H54 (cell line): ENCODE measurements around the gene OPN1MW.
"Not testable (repeated sequence)": the region's sequence is repeated elsewhere in the genome, so short reads cannot be mapped to it uniquely, and the experiment has no call there.

ENCODE experiments used
- DNase-seq: peaks from one replicate; pipeline ENCODE4 v3.0.0; 2011; ENCODE audit warnings: low spot score, mixed read lengths; ENCODE audit not compliant: insufficient read length
- FAIRE-seq: peaks from 3 replicates; lab custom pipeline; 2011; peaks lifted over from hg19 to GRCh38; lab: Jason Lieb, UNC

OPN1MW gene

DNA sequence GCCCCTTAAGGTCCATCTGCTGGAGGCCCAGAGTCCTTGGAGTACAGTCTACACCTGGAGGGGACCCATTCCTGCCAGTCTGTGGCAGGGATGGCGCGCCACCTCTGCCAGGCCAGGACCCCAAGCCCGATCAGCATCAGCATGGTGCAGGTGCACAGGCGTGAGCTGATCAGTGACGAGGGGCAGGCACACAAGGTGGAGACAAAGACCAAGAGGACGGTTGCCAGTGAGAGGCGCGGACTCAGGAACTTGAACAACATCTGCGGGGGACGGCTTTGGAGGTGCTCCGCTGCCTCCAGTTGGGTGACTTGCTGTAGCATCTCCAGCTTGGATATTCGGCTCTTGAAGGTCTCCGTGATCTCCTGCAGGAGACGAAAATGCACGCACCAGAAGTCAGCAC is 14.1 kb downstream of the OPN1MW start:
- not testable (repeated sequence) for DNase-seq, FAIRE-seq

DNA sequence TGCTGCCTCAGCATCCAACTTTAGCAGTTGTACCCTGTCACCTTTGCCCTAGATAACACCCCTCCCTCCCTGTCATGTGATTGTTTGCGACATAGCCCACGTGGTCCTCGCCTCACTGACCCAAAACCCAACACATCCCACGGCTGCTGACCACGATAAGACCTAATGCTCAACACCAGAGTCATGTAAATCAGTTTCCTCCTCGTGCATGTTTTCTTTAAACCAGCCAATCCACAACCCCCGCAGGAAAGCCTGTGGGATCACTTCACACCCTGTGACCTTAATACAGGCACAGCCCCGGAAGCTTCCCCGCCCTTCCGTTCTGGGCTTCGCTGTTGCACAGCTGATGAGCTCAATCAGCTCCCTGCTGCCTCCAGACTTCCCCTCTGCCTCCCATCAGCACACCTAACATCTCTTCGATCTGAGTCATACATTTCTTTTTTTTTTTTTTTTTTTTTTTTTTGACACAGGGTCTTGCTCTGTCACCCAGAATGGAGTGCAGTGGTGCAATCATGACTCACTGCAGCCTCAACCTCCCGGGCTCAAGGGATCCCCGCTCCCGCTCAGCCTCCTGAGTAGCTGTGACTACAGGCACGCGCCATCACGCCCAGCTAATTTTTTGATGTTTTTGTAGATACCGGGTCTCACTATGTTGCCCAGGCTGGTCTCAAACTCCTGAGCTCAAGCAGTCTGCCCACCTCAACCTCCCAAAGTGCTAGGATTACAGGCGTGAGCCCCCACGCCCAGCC is 27.4 kb downstream of the OPN1MW start:
- DNase-seq, FAIRE-seq: not testable (repeated sequence)

DNA sequence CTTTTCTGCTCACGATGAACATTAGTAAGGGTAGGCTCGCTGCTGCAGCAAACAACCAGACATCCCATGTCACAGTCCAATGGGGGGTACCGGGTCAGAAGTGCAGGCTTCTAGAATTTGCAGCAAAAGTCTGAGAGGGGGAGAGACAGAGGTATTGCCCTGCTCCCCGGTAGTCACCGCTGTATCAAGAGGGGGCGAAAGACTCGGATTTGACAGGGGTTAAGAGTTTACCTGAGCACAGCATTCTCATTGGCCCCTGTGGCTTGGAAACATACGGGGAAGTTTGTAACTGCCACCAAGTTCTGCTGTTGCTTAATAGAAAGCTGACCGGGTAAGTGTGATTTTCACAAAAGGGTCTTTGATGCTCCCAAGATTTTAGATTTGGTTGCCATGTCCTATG is 28.7 kb downstream of the OPN1MW start:
- FAIRE-seq, DNase-seq: not testable (repeated sequence)

DNA sequence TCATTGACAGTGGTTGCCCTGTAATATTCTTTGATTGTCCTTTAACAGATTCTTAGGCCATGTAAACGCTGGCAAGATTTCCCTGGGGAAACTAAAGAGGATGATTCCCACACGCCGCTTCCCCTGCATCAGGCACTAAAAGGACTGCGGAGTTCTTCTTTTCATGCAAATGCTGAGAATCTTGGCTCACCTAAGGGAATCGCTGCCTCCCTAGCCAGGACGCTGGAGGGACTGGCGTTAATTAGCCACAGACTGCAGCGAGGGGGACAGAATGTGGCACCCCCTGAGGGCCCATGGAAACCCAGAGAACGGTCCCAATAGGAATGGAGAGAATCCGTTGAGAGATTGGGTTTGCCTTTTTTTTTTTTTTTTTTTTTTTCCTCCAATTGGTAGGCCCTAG is 29.1 kb downstream of the OPN1MW start:
- not testable (repeated sequence) for DNase-seq, FAIRE-seq

DNA sequence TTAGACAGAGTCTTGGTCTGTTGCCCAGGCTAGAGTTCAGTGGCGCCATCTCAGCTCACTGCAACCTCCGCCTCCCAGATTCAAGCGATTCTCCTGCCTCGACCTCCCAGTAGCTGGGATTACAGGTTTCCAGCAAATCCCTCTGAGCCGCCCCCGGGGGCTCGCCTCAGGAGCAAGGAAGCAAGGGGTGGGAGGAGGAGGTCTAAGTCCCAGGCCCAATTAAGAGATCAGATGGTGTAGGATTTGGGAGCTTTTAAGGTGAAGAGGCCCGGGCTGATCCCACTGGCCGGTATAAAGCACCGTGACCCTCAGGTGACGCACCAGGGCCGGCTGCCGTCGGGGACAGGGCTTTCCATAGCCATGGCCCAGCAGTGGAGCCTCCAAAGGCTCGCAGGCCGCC is 37.1 kb downstream of the OPN1MW start, which contains the start of gene OPN1MW2:
OPN1MW2 (plus strand) TSS at position 301 of the 400 bp plus-strand sequence; CDS start at position 361, 60 bp downstream.
- not testable (repeated sequence) for FAIRE-seq, DNase-seq

DNA sequence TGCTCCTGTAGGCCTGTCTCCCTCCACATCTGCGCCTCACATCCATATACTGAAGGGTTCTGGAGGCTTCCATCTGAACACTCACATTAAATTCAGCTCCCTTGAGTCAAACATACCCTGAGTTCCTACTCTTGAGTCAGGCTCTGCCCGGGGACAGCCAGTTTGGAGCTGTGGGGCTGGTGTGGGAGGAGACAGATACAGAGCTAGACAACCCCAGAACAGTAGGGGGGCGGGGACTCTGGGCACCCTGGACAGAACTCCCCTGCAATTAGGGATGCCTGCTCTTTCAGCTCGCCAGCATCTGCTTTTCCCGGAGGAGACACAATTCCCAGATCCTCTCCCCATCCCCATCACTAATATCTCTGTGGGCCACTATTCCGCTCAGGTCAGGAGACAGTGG is 42.9 kb downstream of the OPN1MW start:
- not testable (repeated sequence) for FAIRE-seq, DNase-seq

DNA sequence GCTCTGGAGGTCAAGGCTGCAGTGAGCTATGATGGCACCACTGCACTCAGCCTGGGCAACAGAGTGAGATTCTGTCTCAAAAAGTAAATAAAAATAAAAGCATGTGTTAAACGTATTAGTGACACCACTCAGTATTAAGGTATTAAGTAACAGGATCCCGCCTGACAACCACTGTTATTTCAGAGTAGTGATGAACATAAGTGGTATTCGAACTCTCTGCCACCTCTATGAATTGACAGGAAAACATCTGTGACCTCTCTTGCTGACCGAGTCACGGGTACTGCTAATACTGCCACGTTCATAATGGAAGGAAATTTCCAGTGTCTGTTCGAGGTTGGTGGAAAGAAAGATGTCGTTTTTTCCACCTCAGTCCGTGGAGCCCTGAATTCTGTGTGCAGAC is 44.3 kb downstream of the OPN1MW start:
- not testable (repeated sequence) for FAIRE-seq, DNase-seq

DNA sequence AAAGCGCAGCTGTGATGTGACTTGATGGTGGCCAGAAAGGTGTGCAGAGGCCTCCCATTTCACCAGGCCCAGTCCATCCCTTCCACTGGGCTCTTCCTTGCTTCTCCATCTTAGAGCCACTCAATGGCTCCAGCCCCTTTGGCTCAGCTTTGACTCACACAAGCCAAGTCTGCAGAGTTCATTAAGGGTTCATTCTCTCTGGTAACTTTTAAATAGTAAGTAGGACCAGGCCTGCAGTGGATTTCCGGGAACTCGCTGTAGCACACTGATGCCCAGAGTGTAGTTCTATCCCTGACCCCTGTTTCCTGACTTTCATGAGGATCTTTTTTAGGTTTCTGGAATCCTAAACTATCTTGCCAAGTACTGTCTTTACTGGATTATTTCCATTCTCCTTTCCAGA is 49.0 kb downstream of the OPN1MW start:
- DNase-seq, FAIRE-seq: not testable (repeated sequence)

DNA sequence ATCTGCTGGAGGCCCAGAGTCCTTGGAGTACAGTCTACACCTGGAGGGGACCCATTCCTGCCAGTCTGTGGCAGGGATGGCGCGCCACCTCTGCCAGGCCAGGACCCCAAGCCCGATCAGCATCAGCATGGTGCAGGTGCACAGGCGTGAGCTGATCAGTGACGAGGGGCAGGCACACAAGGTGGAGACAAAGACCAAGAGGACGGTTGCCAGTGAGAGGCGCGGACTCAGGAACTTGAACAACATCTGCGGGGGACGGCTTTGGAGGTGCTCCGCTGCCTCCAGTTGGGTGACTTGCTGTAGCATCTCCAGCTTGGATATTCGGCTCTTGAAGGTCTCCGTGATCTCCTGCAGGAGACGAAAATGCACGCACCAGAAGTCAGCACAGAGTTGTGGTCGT is 51.2 kb downstream of the OPN1MW start:
- FAIRE-seq, DNase-seq: not testable (repeated sequence)

DNA sequence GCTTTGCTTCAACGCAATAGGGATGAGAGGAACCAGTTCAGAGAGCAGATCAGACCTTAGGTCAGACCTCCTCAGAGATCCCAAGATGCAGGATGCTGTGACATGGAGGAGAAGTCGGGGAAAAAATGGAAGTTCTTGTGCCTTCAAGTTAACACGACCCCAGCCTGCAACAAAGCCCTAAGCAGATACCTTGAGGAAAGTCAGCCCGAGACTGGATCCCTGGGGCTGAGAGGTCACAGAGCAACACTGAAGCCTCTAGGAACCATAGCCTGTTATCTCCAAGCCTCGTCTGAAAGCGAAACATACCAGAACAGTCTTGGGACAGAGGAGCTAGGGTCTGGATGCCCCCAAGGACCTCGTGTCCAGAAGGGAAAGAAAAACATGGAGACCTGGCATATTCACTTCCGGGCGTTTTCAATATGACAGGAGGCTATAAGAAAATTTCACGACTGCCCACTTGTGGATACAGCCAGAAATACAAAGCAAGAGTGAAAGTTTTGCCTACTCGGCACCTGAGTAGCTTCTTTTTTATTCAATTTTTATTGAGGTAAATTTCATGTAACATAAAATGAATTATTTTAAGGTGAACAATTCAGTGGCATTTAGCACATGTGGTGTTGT is 56.7 kb downstream of the OPN1MW start:
- DNase-seq, FAIRE-seq: not testable (repeated sequence)

DNA sequence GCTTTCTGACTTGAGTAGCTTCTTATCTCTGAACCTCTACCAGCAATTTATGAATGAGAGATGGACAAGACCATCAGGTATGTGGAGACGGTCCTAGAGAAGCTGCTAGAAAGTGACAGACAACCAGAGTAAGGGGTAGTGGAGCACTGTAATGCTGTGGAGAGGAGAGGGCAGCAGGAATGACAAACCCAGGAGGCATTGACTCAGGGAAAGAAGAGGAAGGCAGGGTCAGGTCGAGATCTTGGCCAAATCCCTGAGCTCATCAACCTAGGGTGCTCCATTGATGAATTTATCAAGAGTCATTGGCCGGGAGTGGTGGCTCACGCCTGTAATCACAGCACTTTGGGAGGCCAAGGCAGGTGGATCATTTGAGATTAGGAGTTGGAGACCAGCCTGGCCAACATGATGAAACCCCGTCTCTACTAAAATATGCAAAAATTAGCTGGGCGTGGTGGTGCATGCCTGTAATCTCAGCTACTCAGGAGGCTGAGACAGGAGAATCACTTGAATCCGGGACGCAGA is 57.6 kb downstream of the OPN1MW start:
- not testable (repeated sequence) for DNase-seq, FAIRE-seq
